GM19238 (cell line): Measurements from ENCODE around the gene DLG2.
A peak's percentile ranks its signal among the peaks of the same experiment; 100 is the strongest.
"Not testable (repeated sequence)": the region's sequence is repeated elsewhere in the genome, so short reads cannot be mapped to it uniquely, and the experiment has no call there.

Source experiments
- DNase-seq: peaks from one replicate; pipeline ENCODE4 v3.0.0; 2011; ENCODE audit warnings: low spot score; ENCODE audit not compliant: insufficient read length

DLG2 gene

DNA sequence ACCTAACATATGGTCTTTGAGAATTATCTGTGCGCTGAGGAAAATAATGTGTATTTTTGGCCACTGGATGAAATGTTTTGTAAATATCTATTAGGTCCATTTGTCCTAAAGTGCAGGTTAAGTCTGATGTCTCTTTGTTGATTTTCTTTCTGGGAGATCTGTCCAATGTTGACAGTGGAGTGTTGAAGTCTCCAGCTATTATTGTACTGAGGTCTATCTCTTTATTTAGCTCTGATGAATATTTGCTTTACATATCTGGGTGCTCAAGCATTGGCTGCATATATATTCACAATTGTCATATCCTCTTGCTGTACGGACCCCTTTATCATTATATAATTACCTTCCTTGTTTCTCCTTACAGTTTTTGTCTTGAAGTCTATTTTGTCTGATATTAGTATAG, 833.8 kb downstream of the DLG2 start:
- no peak for DNase-seq

DNA sequence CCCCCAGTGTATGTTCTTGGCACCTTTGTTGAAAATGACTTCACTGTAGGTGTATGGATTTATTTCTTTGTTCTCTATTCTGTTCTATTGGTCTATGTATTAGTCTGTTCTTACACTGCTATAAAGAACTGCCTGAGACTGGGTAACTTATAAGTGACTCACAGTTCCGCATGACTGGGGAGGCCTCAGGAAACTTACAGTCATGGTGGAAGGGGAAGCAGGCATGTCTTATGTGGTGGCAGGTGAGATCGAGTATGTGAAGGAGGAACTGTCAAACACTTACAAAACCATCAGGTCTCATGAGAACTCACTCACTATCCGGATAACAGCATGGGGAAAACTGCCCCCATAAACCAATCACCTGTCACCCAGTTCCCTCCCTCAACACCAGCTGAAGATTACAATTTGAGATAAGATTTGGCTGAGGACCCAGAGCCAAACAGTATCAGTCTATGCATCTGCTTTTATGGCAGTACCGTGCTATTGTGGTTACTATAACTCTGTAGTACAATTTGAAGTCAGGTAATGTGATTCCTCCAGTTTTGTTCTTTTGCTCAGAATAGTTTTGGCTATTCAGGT, 836.2 kb downstream of the DLG2 start:
- no peak for DNase-seq

DNA sequence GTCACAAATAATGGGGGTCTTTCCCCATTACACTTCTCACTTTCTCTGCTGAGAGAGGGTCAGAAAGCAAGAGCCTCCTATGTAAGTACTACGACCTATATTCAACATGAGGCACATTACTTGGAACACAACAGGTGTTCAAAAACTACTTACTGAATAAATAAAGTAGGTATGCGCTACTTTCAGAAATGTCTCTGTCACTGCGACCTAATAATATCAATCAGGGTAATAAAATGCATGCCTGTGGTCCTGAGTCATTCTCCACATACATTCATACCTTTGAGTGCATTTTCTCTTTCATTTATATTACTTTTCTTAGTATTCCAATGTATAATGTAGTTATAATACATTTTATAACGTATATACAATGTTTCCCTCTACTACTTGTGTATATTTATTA, 838.9 kb downstream of the DLG2 start:
- no peak for DNase-seq

DNA sequence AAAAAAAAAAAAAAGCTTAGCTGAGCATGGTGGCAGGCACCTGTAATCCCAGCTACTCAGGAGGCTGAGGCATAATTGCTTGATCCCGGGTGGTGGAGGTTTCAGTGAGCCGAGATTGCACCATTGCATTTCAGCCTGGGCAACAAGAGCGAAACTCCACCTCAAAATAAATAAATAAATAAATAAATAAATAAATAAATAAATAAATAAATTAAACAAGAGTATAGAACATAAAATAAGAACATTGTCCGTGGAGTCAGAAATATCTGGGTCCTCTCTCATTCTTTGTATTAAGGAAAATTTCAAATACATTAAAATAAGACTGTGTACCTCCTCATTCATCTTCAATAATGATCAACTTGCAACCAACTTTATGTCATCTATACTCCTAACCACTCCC, 843.0 kb downstream of the DLG2 start:
- not testable (repeated sequence) for DNase-seq

DNA sequence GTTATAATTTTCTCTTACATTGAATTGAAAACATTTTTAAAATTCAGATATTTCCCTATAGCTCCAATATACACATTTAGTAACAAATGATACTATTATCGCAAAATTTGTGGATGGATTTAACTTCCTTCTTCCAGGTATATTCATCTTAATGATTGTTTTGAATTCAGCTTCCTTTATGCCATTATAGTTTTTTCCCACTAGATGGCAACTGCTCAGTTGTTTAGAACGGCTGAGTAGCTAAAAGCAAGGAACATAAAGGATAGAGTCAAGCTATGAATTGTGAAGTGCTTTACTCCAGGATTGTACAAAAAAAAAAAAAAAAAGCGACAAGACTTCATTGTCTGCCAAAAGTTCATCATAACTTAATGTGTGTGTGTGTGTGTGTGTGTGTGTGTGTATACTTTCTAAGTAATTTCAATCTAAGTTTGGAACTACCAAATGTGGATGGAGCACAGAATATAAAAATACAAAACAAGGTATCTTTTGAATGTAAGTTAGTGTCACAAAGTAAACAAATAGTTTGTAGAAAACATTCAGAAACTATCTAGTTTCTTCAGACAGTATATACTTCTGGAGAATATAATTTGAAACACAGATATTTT, 846.4 kb downstream of the DLG2 start:
- no peak for DNase-seq

DNA sequence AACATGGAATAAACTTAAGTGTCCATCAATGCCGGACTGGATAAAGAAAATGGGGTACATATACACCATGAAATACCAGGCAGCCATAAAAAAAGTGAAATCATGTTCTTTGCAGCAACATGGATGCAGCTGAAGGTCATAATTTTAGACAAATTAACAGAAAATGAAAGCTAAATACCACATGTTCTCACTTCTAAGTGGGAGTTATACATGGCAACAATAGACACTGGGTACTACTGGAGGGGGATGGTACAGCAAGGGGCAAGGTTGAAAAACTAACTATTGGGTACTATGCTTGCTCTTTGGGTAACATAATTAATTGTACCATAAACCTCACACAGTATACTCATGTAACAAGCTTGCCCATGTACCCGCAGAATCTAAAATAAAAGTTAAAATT, 851.6 kb downstream of the DLG2 start:
- no peak for DNase-seq

DNA sequence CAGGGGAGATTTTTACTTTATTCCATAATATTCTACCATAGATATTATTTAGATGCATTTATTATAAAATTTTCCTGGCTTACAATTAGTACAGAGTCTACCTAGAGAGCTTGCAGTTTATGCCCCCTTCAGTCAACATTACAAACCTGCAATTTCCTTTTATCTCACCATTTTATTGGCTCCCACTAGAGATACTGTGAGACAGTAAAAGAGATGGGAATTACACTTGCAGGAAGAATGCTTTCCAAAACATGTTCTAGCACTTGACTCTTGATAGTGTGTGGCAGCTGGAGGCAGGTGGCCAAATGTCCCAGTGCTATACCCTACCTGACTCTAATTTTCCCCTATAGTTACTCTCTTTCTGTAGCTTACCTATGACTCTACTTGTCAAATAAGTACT, 863.2 kb downstream of the DLG2 start:
- no peak for DNase-seq

DNA sequence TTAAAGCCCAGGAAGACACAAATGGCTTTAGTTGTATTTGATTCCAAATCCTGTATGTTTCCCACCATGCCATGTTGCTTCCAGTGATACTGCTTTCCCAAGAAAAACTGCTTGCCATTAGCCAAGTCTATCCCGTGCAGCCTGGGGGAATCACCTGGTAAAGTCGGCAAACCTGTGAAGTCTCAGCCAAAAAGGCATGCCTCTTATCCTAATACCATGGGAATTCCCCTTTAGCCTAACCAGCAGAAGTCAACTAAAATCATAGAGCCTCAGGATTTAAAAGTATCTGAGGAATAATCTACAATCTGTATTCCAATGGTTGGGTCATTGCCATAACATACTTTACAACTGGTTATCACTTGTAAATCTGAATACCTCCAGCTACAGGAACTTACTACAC, 869.4 kb downstream of the DLG2 start:
- DNase-seq: no peak

DNA sequence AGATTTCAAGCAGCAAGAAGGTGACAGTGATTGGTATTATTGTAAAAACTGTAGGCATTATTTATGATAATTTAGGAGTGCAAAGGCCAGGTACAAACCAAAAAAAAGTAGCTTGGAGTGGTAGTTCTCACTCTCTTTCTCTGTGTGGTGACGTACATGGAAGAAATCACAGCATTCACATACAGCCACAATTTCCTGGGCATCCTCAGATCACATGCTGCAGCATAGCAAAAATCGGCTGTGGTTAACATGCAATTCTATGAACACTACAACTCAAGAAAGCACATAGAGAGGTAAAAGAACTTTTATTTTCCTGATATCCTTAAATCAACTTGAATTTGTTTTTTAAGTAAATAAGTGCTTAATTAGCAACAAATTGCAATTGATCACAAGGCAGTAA, 875.8 kb downstream of the DLG2 start:
- DNase-seq: no peak

DNA sequence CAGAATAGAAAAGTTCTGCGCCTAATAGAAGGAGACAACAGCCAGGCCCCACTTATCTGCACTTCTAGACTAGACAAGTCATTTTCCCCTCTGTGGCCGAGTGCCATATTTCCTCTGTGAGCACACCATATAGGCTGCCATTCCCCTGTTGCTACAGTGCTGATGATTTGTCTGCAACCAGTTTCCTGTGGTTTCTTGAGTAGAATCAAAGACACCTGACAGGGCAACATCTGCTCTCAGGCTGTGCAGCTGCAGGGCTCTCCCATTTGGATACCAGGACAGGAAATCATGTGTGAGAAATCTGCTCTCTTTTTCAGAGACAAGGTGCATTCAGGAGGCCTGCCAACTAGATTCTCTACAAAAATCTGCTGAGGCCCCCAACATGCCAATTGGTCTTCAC, 879.3 kb downstream of the DLG2 start:
- no peak for DNase-seq

DNA sequence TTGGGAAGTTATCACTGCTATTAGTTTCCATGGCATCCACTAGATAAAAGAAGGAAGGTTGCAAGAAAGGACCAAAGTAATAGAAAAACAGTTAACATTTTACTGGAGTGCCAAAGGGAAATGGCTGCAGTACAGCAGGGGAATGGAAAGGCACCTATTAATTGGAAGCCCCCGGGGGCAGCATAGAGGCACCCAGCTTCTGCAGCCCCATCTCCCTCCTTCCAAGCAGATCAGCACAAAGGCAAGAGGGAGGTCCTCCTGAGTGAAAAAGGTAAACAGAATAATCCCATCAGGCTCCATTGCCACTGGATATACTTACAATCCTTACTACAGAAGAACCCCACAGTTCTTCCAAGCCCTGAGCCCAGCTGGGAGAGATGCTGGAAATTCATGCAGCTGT, 887.1 kb downstream of the DLG2 start:
- DNase-seq: no peak

DNA sequence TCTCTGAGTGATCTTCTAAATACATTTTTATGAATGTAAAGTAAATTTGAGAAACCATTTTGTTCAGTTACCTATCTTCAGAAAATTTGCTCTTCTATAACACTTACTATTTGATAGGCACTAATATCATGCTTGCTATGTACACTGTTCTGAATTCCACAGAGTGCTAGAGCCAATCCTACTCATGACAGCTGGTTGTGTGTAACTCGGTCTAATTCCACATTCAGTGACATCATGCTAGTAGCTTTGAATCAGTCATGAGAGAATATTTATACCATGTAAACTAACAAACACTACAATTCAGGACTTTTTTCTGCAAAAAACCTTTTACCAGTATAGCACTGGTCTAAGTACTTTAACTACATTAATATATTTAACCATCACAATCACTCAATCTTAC, 902.9 kb downstream of the DLG2 start:
- DNase-seq: no peak

DNA sequence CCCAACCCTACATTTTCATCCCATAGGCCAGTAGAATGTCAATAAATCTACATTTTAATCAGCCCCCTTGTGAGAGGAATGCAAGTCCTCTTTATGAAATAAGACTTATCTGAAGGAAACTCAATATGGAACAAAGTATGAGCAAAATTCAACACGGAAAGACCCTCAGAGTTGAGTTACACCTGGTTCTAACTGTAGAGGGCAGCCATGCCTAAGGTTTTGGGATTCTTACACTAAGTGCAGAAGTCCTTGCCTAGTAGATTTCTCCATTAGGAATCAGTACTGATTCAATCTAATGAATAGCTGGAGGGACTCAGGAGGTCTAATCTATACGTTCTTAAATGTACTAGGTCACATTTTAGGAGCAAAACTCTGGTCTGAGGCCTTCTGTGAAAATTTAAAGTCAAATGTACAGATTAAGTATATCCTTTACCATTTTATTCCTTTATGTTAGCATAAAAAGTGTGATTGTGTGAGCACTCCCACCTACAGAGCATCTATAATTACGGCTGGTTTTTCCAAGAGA, 904.5 kb downstream of the DLG2 start:
- no peak for DNase-seq

DNA sequence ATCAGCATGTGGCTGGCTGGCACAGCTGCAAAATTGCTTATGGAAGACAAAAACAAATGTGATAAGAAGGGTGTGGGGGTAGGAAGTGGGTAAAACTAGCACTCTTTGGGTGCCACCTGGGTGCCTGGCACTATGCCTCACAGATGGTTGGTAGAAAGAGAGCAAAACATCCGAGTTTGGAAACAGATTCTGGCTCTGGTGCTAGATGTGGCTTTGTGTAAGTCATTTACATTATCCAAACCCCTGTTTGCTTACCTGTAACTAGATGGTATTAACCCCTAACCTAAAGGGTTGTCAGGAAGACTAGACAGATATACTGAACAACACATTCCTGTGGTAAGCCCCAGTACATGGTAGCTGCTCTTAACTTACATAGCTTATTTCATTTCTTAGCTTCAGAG, 905.6 kb downstream of the DLG2 start:
- DNase-seq: no peak

DNA sequence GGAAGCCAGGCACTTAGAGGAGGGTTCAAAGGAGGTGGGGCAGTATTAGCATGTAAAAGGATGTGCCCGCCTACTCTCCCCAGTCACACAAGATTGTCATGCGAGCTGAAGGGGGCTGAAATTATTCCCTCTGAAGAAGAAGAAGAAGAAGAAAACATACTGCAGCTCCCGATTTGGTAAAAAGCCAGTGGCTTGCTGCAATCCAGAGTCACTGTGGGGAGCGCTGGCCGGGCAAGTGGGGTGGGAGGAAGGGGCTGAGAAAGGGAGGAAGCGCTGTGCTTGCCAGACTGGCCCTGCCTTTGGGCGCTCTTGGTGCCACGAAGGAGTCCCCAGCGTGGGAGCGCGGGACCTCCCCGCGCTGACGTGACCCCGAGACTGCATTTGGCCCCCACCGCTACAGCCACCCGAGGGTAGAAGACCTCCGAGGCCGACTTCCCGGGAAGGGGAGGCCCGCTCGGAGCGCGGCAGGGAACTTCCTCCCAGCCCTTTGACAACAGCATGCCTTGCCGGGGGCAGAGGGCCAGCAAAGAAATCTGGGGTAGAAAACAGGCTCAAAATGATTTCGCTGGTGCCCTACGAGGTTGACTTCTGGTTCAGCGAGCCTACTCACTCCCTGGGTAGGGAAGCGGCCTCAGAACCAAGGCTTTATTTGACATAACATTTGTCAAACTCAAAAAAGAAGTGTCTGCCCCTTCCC, 906.3 kb downstream of the DLG2 start:
- no peak for DNase-seq

DNA sequence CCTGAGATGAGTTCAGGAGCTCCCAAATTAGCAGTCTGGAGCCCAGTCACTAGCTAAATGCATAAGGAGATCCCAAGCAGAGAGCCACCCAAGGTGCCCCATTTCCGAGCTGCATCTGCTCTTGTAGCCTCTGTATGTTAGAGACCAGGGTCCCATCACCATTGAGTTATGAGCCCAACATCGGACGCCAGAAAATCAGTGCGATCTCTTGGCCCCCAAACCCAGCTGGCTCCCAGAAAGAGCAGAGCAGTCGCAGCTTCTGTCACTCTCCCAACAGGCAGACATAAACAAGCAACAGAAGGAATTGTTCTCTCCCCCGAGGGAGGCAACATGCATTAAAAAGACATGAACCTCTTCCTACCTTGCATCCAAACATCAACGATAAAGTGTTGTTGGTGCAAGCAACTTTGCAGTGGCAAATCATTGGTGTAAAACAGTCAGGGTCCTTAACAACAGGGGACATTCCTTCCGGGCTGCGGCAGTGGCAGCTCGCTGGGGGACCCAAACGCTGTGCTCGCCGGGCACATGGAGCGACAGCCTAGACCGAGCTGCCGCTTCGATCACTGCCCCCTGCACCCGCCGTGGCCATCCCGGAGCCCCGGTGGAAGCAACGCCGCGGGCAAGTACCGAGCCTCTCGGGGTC, 907.1 kb downstream of the DLG2 start:
- no peak for DNase-seq

DNA sequence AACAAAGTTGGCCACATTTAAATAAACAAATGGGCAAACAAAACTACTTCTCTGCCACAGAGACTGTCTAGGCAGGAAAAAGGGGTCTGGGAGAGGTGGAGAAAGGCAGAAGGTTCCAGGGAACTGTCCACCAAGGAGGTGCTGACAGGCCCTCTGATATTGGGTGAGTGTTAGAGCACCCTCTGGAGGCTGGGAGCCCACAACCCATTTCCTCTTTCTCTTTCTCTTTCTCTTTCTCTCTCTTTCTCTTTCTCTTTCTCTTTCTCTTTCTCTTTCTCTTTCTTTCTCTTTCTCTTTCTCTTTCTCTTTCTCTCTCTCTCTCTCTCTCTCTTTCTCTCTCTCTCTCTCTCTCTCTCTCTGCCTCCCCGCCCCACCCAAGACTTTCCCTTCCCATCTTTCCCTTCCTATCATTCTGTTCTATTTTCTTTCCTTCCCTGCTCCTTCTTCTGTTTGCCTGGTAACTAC, 912.8 kb downstream of the DLG2 start:
- peak; percentile 7 for DNase-seq

DNA sequence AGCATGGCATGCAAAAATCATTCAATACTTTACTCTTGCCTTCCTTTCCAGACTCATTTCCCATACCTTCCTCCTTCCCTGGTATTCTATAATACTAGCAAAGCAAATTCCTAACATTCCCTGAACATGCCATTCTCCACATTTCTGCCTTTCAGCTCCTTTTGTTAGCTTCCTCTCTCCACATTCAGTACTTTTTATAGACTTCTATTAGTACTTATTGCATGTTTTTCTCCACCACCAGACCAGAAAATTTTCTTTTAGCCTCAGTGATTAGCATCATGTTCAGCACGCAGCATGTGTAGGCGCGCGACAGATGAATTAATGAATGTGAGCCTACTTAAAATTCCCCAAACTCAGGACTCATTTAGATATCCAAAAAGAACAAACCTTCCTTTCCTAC, 935.3 kb downstream of the DLG2 start:
- DNase-seq: no peak

DNA sequence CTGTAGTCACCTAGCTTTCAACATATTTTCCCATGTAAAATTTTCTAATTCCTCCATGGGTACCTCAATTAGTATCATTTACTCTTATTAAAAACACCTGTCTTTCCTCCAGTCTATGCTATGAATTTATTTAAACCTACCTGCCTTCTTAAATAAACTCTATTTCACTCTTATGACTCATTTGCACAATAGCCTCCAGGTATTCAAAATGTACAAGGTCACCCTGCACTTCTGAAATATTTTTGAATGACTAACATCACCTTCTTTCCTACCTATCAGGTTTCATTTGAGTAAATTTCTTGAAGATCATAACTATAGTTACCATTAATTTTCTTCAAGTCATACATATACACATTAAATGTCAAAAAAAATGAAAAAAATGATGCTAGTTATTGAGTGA, 939.7 kb downstream of the DLG2 start:
- DNase-seq: no peak

DNA sequence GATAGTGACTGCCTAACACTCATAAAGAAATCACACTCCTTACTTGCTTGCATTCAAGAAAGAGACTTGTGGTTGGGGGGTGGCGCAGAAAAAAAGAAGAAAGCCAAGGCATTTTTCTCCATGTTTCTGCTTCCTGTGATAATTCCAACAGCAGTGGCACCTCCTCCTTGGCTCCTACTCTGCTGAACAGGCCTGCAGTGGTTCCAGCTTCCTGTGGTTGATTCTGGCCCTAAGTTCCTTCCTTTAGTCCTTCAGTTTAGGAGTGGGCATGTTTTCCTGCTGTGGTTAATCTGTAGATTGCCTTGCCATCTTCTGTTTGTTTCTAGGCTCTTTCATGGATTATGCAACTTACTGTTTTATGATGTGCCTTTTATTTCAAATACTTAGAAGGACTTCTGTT, 940.4 kb downstream of the DLG2 start:
- no peak for DNase-seq

DNA sequence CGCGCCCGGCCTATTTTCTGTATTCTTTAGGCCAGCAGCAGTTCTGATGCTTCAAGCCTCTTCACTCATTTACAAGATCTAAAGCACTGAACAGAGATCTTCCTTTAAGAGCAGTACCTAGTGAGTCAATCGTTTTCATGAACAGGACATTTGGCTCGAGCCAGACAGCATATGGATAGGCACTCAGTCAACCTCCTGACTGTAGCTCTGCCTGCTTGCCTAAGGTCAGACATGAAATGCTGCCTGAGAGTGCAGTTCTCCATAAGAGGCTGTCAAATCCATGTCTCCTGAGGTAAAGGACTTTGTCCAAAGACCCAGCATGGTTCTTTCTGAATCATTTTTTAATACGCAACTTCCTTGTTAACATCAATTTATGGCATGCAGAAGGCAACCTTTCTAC, 941.2 kb downstream of the DLG2 start:
- DNase-seq: no peak

DNA sequence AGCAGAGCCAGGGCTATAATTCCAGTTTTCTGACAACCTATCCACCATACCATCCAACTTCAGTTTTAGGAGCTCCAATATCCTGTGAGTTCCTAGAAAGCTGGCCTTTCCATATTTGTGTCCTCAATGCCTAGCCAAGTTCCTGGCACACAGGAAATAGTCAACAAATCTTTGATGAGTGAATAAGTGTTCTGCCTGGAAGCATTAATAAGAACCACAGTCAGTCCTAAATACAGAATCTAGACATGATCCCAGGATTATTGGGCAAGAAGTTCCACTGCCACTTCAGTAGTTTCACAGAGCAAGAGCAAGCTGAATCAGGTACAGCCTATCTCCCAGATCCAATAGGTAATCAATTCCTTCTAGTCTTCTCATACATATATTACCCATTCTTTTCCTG, 942.0 kb downstream of the DLG2 start:
- no peak for DNase-seq
